Calu3 (cell line): ENCODE results near the gene LHX4. TPM values are rescaled to one million over a fixed set of nuclear protein-coding genes. Genes with fewer than 3 reads are reported as not detected.

Source experiments
- BruUV-seq: library from RNA; stranded (reverse); fragments of 400-500 nt; replicated peaks from 2 replicates; lab custom pipeline; 2021; lab: Mats Ljungman, UMichigan
- CTCF ChIA-PET: fragments of 300-600 bp; sonication (Branson Sonifier 250); formaldehyde crosslinking; loops from one replicate; lab custom pipeline; 2022; ENCODE audit warnings: antibody characterized with exemption; lab: Charles Lee
- DNase-seq: peaks from one replicate; pipeline ENCODE4 v3.0.0; 2022
- H3K27ac Mint-ChIP-seq: one replicate; pipeline ENCODE4 v1.8.0; 2022; ENCODE audit warnings: mixed read lengths; ENCODE audit not compliant: unreplicated experiment
- H3K27me3 Mint-ChIP-seq: one replicate; pipeline ENCODE4 v1.8.0; 2022; ENCODE audit warnings: mixed read lengths; ENCODE audit not compliant: unreplicated experiment
- H3K36me3 Mint-ChIP-seq: one replicate; pipeline ENCODE4 v1.8.0; 2022; ENCODE audit warnings: mild to moderate bottlenecking, moderate library complexity, mixed read lengths; ENCODE audit not compliant: insufficient read depth, unreplicated experiment
- H3K4me1 Mint-ChIP-seq: one replicate; pipeline ENCODE4 v1.8.0; 2022; ENCODE audit warnings: mild to moderate bottlenecking, low read depth, mixed read lengths; ENCODE audit not compliant: unreplicated experiment
- H3K4me3 Mint-ChIP-seq: one replicate; pipeline ENCODE4 v1.8.0; 2022; ENCODE audit warnings: mild to moderate bottlenecking, low read depth, moderate library complexity, mixed read lengths; ENCODE audit not compliant: unreplicated experiment
- H3K9me3 Mint-ChIP-seq: one replicate; pipeline ENCODE4 v1.8.0; 2022; ENCODE audit warnings: low read depth, mixed read lengths; ENCODE audit not compliant: unreplicated experiment
- CTCF ChIP-seq: fragments of 200-600 bp; IDR thresholded peaks from one replicate; pipeline ENCODE4 v1.8.0; 2022; ENCODE audit warnings: antibody characterized with exemption; ENCODE audit not compliant: unreplicated experiment
- intact Hi-C: fragments of 100-400 bp; cut with micrococcal nuclease; formaldehyde crosslinking; loops from one replicate; pipeline ENCODE4 v1.10.0; 2022; ENCODE audit not compliant: unreplicated experiment
- total RNA-seq: library from RNA; stranded (reverse); gene quantifications from 2 replicates; pipeline ENCODE4 v1.2.3, GENCODE V29; 2022

LHX4 gene
- total RNA-seq, 1 experiment from 2014 or later: 0.19 TPM

- Mint-ChIP-seq H3K36me3 (peaks cover 23% of the 10 kb centered on the region), H3K4me3 (peak overlapping the region; percentile 71), H3K27ac (no peak overlapping the region), H3K9me3 (no peaks in the 10 kb centered on the region), H3K4me1 (peaks cover 22% of the 10 kb centered on the region), H3K27me3 (peaks cover 88% of the 10 kb centered on the region)
- no peak for TF ChIP-seq CTCF
- intact Hi-C loops: no loop called here
- BruUV-seq: no TSS peak
- no peak for DNase-seq
- CTCF ChIA-PET: interaction anchor here (0.7 kb wide), 1 partner anchor 177 kb away, joined by 3 read pairs; no protein-coding TSS in a partner anchor
Observed at GRCh38 chr1:180235077-180235501, 5.0 kb downstream of the LHX4 start.

DNA sequence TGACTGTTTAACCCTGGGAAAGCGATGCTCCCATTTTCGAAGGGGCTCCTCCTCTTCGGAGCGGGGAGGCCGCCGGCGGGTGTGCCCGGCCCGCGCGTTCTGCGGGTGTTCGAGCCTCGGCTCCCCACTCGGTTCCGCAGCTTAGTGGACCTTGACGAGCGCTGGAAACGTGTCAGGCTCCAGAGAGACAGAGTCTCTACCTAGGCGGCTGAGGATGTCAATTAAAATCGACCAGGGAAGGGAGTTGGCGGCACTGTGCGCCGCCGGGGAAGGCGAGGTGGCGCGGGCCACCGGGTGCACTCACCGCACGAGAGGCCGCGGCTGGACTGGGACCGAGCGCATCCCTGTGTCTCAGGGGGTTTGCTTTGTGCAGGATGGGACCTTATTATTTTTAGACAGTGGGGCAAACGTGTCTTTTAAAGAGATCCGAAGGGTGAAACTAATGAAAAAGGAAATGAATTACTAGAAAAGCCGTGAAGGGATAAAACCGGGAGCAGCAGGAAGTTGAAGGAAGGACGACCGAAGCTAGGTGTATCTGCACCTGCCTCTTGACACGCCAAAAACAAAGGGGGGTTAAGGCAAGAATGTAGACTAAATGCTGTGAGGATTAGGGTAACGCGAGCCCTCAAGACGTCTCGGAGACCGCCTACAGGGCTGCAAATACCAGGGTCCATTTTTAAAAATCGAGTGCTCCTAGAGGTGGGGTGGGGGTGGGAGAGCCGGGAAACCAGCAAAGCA lies 5.6 kb downstream of the LHX4 start:
- Mint-ChIP-seq H3K9me3 (no peaks in the 10 kb centered on the region), H3K36me3 (peaks cover 17% of the 10 kb centered on the region), H3K27me3 (peaks cover 94% of the 10 kb centered on the region), H3K4me1 (peaks cover 22% of the 10 kb centered on the region), H3K27ac (no peak overlapping the region), H3K4me3 (peak overlapping the region; percentile 71)
- CTCF ChIA-PET: interaction anchor here (0.7 kb wide), 1 partner anchor 176 kb away, joined by 3 read pairs; no protein-coding TSS in a partner anchor
- no peak for DNase-seq
- no TSS peak for BruUV-seq
- no peak for TF ChIP-seq CTCF
- intact Hi-C loops: no loop called here

- no peak for TF ChIP-seq CTCF
- Mint-ChIP-seq H3K4me1 (peaks cover 22% of the 10 kb centered on the region), H3K27me3 (peaks cover 100% of the 10 kb centered on the region), H3K27ac (no peak overlapping the region), H3K4me3 (no peak overlapping the region), H3K9me3 (no peaks in the 10 kb centered on the region), H3K36me3 (peaks cover 6% of the 10 kb centered on the region)
- intact Hi-C loops: no loop called here
- no TSS peak for BruUV-seq
- CTCF ChIA-PET: no interaction called here
- DNase-seq: no peak
Observed at GRCh38 chr1:180236698-180237509, 6.8 kb downstream of the LHX4 start.

DNA sequence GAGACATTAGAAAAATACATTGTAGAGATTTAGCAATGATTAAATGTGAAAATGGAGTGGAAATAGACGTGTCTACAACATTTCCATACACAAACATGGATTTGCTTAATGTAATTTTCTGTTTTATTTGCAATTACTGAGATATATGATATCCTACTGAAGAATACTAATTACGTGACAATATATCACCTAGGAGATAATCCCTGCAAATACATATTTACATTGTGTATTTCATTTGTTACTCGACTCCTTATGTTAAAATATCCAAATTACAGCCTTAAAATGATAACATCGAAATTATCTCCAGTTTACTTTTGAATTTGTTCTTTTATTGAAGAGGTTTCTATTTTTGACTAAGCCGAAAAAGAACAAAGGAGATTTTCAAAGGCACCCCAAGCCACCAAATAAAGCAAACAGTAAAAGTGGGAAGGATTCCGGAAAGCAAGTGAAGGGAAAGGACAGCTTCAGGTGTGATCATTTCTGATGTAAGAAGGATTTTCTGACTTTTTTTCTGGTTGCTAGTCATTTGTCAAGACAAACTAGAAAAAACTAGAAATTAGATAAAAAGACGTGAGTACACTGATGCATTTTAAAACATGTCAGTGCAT lies 7.9 kb downstream of the LHX4 start:
- no peak for DNase-seq
- Mint-ChIP-seq H3K4me3 (no peak overlapping the region), H3K27me3 (peaks cover 100% of the 10 kb centered on the region), H3K4me1 (peaks cover 22% of the 10 kb centered on the region), H3K27ac (no peak overlapping the region), H3K36me3 (peaks cover 6% of the 10 kb centered on the region), H3K9me3 (no peaks in the 10 kb centered on the region)
- intact Hi-C loops: no loop called here
- CTCF ChIA-PET: no interaction called here
- no peak for TF ChIP-seq CTCF
- BruUV-seq: no TSS peak
